IPS-NIHi7 (cell line): Measurements from ENCODE around the gene CSNK1E.
"Not testable (repeated sequence)": the region's sequence is repeated elsewhere in the genome, so short reads cannot be mapped to it uniquely, and the experiment has no call there.

Experiments used
- DNase-seq: peaks from one replicate; pipeline ENCODE4 v3.0.0; 2012; ENCODE audit warnings: mixed read lengths; ENCODE audit errors: extremely low spot score

Gene CSNK1E

DNA sequence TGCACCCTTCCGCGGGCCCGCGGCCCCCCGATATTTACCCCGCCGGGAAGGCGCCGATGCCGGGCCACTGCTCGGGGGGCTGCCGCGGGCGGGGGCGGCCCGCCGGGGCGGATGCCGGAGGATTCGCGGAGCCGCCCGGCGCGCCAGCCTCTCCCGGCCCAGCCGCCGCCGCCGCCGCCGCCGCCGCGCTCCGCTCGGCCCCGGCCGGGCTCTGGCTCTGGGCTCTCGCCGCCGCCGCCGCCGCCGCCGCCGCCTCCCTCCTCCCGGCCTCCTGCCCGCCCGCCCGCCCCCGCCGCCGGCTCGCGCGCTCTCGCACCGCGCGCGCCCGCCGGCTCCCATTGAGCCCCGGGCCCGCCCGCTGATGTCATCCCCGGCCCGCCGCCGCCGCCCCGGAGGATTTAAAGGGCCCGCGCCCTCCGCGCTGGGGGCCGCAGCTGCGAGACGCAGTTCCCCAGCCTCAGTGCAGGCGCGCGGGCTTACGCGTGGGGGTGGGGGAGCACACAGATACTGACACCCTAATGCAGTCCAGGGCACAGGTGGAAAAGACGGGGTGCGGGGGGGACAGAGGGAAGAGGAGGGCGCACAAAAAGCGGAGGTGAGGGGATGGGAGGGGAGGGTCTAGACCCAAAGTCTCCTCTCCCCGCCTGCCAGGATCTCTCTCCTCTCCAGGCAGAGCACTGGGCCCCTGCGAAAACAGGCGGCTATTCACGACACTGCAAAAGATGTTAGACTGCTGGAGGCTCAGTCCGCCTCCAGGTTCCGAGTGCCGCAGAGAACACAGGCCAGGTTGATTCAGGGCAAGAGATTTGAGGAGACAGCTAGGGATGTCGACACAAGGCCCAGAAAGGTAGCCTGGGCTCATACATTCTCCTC, at the start of gene CSNK1E:
CSNK1E (minus strand) TSS at position 312 of the 873 bp plus-strand sequence. CDS start 3,276 bp downstream, outside the sequence.
- peak; percentile 84 for DNase-seq

GRCh38 chr22:38365829-38366228, 48.6 kb upstream of the CSNK1E start:
- not testable (repeated sequence) for DNase-seq

GRCh38 chr22:38365174-38365573, 47.9 kb upstream of the CSNK1E start:
- DNase-seq: not testable (repeated sequence)

DNA sequence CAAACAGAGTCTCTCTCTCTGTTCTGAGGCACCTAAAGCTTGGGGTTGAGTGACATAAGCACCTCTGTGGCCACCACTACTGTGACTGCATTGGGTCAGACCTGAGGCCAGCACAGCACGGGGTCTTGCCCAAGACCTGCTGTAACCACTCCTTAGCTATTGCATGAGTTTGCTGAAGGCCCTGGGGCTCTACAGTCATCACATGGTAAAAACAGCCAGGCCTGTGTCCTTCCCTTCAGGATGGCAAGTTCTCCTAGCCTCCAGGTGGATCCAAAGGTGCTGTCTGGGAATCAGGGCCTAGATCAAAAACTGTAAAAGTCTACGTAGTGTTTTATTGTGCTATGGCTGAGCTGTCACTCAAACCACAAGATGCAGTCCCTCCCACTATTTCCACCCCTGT, 43.3 kb upstream of the CSNK1E start:
- DNase-seq: not testable (repeated sequence)

GRCh38 chr22:38359817-38360216, 42.6 kb upstream of the CSNK1E start:
- not testable (repeated sequence) for DNase-seq

- DNase-seq: not testable (repeated sequence)
These were observed 40.7 kb upstream of the CSNK1E start for GRCh38 chr22:38357971-38358370.

DNA sequence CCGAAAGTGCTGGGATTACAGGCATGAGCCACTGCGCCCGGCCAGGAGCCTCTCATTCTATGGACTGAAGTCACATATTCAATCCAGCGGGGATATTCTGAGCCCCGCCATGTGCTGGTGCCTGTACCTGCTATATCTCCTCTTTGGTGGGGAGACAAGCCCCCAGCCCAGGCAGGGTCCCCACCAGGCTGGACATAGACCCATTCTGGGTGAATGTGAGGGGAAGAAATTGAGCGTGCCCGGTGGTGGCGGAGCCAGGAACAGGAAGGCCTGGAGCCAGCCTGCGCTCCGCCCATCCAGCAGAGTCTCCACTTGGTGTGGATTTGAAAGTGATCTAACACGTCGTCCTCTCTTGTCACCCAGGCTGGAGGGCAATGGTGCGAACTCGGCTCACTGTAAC, 38.0 kb upstream of the CSNK1E start:
- no peak for DNase-seq

- DNase-seq: peak; percentile 32
These were observed 36.5 kb upstream of the CSNK1E start for GRCh38 chr22:38353701-38354100.

- DNase-seq: peak; percentile 89
These were observed 36.0 kb upstream of the CSNK1E start for GRCh38 chr22:38353142-38353629.

DNA sequence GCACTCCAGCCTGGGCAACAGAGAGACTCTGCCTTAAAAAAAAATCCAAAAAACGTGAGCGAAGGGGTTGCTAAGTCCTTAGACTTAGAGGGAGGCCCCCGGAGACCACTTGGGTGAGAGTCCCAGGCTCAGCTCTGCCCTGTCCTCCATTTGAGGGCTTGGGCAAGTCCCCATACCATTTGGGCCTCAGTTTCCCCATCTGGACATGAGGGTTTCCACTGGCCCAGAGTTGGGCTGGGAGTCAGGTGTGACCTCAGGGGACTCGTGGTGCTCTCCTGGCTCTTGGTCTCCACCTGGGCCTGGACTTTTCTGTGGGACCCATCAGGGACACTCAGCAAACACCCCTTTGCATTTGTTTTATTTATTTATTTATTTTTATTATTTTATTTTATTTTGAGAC, 35.2 kb upstream of the CSNK1E start:
- DNase-seq: no peak

DNA sequence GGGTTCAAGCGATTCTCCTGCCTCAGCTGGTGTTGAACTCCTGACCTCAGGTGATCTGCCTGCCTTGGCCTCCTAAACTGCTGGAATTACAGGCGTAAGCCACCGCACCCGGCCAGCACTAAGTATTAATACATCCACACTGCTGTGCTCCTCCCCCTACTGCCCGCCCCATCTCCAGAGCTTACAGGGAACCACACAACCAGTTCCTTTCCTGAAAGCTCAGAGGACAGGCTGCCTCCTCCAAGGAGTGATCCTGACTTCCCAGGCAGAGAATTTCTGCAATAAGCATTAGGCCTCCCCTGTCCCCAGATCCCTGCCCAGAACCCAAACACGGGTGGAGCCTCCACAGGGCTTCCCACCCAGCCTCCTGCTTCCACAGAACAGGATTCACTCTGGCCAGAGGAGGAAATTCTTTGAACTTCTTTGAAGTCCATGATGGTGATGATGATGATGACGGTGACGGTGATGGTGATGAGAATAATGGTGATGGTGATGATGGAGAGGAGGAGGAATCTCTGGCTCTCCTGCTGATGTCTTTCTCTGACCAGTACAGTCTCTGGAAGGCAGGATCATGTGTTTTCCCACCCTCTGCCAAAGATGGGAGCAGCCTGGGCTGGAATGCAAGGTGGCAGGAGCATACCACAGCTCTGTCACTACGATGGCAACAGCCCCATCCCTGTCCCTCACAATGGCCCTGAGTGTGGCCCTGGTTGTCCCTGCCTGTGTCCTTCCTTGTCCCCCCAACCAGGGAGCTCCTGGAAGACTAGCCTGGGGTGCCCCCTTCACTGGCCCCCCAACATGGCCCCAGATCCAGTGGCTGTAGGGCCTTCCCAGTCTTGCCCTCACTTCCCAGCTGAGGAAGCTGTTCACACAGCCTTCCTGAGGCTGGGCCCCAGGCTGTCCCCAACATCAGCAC, 33.5 kb upstream of the CSNK1E start:
- DNase-seq: no peak

DNA sequence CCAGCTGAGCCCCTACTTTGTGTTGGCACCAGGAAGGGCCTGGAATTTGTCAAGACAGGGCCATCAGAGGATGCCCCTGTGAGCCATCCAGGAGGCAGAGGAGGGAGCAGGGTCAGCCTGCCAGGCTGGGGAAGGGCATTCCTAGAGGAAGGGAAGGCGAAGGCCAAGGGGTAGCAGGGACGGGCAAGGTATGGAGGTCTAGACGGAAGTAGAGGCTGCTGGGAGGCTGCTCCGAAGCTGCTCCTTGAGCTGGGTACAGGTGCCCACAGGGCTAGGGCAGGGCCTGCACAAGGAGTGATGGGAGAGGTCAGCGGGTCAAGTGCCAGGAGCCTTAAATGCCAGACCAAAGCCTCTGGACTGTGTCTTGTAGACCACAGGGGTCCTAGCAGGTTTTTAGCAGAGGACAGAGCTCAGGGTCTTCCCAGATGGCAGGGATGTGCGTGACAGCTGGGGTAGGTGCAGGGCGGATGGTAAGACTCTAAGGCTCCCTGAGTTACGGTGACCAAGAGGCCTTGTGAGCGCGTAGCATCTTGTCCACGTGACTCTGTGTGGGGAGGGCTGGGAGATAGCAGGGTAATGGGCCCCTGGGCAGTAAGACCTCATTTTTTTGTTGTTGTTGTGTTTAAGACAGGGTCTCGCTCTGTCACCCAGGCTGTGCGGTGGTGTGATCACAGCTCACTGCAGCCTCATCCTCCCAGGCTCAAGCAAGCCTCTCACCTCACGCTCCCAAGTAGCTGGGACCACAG, 31.7 kb upstream of the CSNK1E start:
- DNase-seq: no peak

DNA sequence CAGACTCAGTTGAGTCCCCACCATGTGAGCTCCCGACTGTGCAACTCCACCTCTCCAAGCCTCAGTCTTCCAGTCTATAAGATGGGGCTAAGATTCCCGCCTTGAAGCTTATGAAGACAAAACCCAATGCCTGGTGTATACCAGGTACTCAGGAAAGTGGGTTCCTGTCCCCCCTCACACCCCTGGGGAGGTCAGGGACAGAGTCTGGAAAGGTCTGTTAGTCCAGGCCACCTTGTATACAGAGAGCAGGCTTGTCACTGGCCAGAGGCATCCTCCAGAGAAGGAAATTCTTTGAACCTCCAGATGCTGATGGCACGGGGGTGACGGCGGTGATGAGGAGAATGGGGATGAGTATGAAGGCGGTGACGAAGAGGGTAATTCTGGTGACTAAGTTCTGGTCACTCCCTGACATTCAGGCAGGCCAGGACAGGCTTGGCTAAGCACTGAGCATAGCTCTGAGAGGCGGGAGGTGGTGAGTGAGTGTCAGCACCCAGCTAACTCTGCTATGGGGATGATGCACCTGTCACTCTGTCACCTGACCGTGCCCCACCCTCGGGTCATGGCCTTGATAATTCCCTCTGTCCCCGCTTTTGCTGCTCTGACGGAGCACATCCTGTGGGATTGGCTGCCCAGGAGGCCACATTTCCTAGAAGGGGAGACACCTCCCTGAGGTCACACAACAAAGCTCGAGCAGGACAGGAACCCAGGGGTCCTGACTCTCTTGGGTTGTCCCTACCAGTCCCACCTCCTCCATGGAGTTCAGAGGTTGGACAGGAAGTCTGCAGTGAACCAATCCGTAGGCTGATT, 30.9 kb upstream of the CSNK1E start:
- no peak for DNase-seq

GRCh38 chr22:38347181-38347943, 30.1 kb upstream of the CSNK1E start:
- DNase-seq: no peak

GRCh38 chr22:38346506-38346905, 29.3 kb upstream of the CSNK1E start:
- DNase-seq: no peak

- no peak for DNase-seq
These were observed 28.5 kb upstream of the CSNK1E start for GRCh38 chr22:38345782-38346181.

GRCh38 chr22:38339893-38340292, 22.7 kb upstream of the CSNK1E start:
- not testable (repeated sequence) for DNase-seq

DNA sequence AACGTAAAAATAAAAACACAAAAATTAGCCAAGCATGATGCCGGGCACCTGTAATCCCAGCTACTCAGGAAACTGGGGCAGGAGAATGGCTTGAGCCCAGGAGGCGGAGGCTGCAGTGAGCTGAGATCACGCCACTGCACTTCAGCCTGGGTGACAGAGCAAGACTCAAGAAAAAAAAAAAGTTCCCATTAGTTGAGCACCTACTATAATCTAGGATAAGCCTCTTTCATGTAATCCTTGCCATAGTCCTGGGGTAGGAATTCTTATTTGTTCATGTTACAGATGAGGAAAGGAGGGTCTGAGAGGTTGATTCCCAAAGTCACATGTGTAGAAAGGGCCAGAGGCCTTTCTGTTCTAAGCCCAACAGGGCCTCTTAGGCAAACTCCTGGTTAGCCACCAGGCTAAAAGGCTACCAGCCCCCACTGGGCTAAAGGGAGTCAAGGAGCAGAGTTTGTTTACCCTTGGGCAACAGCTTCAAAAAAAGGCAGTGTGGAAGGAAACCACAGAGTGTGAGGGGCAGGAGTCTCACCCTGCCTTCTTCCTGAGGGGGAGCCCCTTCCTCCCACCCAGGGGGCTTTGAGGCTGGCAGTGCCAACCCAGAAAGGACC, 21.6 kb upstream of the CSNK1E start:
- DNase-seq: no peak

GRCh38 chr22:38336699-38337098, 19.5 kb upstream of the CSNK1E start:
- DNase-seq: no peak

DNA sequence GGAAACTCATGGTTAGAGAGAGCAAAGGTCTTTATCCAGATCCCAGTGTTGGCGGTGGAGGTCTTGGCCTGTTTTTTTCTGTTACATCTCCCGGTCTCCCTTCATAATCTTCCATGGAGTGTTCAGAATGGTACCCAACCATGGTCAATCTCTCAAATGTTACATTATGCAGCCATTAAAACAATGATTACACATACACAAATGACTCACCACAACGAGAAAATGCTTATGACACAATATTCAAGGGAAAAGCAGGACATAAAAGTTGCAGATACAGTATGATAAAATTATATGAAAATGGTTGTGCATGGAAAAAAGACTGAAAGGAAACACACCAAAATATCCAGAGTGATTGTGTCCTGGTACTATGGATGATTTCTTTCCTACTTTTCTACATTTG, 17.8 kb upstream of the CSNK1E start:
- DNase-seq: no peak
